ENCODE data around the gene ANO7. TPM values are rescaled to one million over a fixed set of nuclear protein-coding genes. Genes with fewer than 3 reads are reported as not detected.

The ANO7 gene
- total RNA-seq, 1 donor from 2014 or later: 0.79 TPM

GRCh38 chr2:241228860-241229516 lies 40.5 kb downstream of the ANO7 start:
- DNase-seq: no peak

GRCh38 chr2:241229563-241230401 lies 41.3 kb downstream of the ANO7 start:
- no peak for DNase-seq

DNA sequence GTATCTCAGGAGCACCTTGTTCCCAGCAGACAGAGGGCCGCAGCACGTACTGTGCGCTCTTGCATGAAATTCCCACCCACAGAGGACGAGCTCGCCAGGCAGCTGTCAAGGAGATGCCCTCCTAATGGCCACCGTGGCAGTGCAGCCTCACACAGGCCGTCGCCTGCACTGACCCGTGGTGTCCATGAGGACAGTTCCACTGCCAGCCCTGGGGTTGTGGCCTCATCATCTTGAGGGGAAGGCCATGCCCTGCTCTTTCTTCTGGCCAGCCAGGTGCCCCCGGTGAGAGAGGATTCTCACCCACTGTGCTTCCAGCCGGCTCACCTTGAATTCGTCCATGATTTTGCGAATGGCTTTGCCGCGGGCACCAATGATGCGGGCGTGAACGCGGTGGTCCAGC lies 42.0 kb downstream of the ANO7 start:
- DNase-seq: no peak

DNA sequence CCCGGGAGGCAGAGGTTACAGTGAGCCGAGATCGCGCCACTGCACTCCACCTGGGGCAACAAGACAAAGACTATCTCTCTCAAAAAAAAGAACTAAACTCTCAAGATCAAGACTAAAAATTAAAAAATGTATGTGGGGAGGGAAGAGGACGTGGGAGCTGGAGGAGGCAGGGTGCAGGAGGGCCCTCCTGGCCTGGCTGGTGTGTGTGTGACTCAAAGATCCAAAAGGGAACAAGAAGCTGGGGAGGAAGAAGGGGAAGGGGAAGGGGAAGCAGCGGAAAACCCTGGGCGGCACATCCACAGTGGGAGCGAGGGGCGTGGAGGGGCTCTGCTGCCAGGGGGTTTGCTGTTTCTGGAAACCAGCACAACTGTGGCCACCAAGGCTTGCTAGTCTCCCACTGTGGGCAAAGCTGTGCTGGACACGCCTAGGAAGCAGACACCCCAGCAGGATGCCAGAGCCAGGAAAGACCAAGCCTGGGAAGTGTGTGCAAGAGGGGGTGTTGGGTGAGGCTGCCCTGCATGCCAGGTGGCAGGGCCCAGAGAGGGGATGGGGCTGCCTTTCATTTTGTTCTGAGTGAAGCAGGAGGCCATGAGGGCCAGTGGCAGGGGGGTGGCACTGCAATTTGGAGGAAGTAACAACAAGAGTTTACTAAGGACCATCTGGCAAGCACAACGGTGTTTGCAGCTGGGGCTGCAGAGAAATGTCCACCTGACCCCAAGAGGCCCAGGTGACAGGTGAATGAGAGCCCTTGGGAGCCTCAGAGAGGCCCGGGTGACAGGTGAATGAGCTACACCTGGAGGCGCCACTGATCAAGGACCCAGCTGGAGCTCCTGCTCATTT lies 44.5 kb downstream of the ANO7 start:
- no peak for DNase-seq

- no peak for DNase-seq
Observed at GRCh38 chr2:241234066-241234790, 45.8 kb downstream of the ANO7 start.

DNA sequence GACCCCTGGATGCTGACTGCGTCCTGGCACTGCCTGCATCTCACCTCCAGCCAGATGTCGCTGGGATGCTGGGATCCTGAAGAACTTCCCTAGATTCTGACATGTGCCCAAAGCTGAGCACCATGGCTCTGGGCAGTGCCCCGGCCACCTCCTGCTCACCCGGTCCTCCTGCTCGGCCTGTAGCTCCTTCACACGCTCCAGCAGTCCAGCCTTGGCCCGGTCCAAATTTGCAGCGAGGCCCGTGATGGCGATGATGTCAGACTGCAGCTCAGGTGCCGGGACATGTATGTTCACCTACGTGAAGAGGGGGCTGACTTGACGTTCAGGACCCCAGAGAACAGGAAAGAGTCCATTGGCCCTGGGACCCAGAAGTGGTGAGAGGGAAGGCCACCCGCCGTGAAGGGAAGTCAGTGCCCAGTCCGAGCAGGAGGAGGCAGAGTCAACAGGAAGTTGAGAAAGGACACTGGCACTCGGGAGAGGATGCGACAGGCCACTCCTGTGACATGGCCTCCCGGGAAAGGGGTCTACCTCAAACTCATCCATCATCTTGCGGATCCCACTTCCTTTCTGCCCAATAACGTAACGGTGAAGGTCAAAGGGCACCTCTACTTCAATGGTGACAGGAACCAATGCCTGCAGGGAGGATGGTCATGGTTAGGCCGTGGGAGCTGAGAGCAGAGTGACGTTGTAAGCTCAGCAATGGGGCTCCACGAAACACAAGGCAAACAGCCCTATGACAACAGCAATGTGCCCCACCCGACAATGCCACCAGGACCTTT lies 46.7 kb downstream of the ANO7 start:
- no peak for DNase-seq

DNA sequence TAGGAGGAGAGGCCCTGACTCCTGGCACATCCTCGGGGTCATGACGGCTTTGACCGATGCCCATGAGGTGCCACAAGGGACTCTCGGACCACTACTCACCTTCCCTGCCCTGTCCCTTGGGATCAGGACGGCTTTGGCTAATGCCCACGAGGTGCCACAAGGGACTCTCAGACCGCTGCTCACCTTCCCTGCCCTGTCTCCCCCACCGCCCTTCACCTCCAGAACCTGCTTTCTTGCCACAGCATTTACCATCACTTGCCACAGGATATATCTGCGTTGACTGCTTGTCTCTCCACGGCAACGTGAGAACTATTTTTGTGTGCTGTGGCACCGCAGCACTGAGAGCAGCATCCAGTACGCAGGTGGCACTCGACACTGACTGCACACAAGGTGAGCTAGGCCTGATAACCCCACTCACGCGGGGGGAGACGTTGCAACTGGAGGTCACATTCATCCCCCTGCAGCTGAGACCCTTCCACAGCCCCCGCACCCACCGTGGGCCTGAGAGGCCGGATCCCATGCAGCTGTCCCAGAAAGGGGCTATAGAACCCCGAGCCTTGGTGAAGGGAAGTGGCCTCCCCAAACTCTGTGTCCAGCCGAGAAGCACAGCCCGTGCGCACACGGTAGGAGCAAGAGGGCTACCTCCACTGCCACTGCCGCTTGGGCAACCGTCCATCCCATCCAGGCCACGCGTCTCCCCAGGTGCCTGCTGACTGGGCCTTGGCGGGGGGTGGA lies 47.5 kb downstream of the ANO7 start:
- DNase-seq: no peak

GRCh38 chr2:241237047-241237446 lies 48.6 kb downstream of the ANO7 start:
- DNase-seq: no peak

DNA sequence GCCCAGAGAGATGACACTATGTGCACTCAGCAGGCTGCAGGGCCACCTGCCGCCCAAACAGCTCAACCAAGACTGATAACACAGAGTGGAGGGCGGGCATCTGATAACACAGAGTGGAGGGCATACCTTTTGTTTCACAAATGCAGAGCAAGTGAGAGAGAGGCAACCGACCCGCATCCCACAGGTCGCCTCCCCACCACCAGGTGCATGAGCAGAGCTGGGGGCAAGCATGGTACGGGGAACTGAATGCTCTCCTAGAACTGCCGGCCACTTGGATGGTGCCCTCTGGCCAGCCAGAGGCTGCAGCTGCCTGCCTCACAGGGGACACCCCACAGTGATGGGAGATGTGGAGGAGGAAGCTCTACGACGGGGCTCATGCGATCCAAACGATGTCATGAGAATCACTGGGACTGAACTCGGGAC lies 49.5 kb downstream of the ANO7 start:
- no peak for DNase-seq

- no peak for DNase-seq
Observed at GRCh38 chr2:241238693-241239198, 50.3 kb downstream of the ANO7 start.

DNA sequence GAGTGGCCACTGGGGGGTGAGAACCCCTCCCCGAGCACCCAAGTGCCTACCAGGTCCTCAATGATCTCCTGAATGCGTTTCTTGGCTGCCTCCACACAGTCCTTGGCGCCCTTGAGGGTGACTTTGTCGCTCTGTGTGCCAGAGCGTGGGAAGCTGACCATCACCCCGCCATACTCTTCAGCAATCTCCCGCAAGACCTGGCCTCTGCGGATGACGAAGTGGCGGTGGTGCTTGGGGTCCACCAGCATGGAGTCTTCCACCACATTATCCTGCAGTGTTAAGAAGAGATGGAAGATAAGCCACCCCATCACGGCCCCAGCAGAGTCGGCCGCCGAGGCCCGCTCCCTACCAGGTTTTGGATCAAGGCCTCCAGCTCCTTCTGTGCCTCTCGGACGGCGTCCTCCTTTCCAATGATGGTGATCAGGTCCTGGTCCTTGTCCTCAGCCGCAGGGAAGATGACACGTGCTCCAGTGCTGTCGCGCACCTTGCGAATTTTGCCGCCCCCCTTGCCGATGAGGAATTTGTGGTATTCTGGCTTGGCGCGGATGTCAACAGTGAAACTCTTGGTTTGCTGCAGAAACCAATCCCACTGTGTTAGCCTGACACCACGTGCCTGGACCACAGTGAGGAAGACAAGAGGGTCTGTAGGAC lies 51.2 kb downstream of the ANO7 start:
- DNase-seq: no peak

GRCh38 chr2:241240320-241241004 lies 52.0 kb downstream of the ANO7 start:
- no peak for DNase-seq

DNA sequence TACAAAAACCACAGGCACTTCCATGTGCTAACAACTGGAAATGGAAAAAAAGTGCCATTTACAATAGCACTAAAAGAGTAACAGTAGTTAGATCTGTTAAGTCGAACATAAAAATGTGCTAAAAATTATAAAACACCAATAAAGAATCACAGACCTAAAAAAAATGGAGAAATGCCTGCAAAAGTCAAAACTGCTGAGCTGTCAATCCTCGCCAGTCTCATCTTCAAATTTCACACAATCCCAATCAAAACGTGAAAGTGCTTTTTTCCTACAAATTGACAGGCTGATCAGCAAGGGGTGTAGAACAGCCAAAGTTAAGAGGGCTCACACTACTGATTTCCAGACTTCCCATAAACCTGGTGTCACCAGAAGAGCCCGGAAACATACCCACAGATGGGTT lies 53.2 kb downstream of the ANO7 start:
- DNase-seq: no peak

GRCh38 chr2:241242306-241242705 lies 53.8 kb downstream of the ANO7 start:
- DNase-seq: no peak

DNA sequence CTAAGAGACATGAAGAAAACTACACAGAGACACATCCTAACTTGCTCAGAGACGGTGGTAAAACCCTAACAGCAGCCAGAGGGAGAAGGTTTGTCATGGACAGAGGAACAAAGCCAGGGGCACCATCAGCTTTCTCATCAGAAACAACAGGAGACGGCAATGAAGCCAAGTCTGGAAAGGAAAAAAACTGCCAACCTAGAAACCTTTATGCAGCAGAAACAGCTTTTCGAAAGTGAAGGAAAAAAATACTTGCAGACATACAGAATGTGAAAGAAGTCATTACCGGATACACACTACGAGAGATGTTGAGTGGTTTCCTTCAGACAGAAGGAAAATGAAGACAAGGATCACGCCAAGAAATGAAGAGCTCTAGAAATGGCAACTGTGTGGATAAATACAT lies 55.9 kb downstream of the ANO7 start:
- DNase-seq: no peak

DNA sequence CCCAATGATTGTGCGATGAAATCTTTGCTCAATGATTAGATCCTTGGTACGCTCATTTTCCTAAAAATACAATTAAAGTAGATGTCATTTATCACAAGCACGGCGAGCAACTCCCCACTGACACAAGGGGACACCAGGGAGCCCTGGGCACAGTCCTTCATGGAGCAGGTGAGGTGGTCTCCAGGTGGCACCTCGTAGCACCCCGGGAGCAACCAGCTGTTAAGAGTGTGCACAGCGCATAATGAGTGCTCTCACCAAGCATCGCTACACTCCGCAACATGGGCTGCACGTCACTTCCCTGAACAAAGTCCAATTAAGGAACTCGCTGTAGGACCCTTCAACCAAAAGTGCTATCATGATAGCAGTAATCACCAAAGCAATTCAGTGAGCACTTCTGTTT lies 59.8 kb downstream of the ANO7 start:
- no peak for DNase-seq

- no peak for DNase-seq
Observed at GRCh38 chr2:241248897-241249296, 60.4 kb downstream of the ANO7 start.

DNA sequence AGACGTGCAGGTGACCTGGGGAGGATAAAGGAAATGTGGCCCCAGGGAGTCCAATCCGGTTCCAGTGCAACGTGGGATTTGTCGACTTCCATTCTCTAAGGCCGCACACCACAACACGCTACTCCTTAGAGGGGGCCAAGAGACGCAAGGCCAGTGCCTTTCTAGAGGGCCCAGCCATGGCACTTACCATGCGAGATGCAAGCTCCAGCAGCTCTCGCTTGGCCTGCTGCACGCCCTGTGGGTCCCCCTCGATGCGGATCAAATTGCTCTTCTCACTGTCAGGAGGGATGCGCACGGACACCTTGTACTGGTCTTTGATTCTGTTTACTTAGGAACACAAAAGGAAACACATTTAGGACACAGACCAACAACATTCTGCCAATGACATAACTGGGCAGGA lies 61.2 kb downstream of the ANO7 start:
- DNase-seq: no peak

- no peak for DNase-seq
Observed at GRCh38 chr2:241252778-241253475, 64.5 kb downstream of the ANO7 start.
